Activated naive CD8-positive, alpha-beta T cell treated with anti-CD3 and anti-CD28 coated beads for 36 hours (primary cell): Measurements from ENCODE around the gene TRAF3IP3. TPM values are rescaled to one million over a fixed set of nuclear protein-coding genes. Genes with fewer than 3 reads are reported as not detected.

ENCODE experiments used
- DNase-seq: peaks from one replicate; pipeline ENCODE4 v3.0.0; 2021
- H3K27ac Mint-ChIP-seq: one replicate; pipeline ENCODE4 v1.8.0; 2022; ENCODE audit warnings: mild to moderate bottlenecking, moderate library complexity, mixed read lengths
- H3K27me3 Mint-ChIP-seq: one replicate; pipeline ENCODE4 v1.8.0; 2022; ENCODE audit warnings: mild to moderate bottlenecking, mixed read lengths
- H3K36me3 Mint-ChIP-seq: one replicate; pipeline ENCODE4 v1.8.0; 2021; ENCODE audit warnings: mild to moderate bottlenecking, mixed read lengths
- H3K4me1 Mint-ChIP-seq: one replicate; pipeline ENCODE4 v1.8.0; 2021; ENCODE audit warnings: mixed read lengths
- H3K4me3 Mint-ChIP-seq: one replicate; pipeline ENCODE4 v1.8.0; 2022; ENCODE audit warnings: mild to moderate bottlenecking, moderate library complexity, mixed read lengths
- H3K9me3 Mint-ChIP-seq: one replicate; pipeline ENCODE4 v1.8.0; 2022; ENCODE audit warnings: mixed read lengths
- total RNA-seq, 2 experiments: library from RNA; stranded (reverse); gene quantifications; one replicate each; pipeline ENCODE4 v1.2.3, GENCODE V29; 2021

Gene TRAF3IP3
- total RNA-seq, 2 experiments from 2014 or later, result 194 to 204 TPM

DNA sequence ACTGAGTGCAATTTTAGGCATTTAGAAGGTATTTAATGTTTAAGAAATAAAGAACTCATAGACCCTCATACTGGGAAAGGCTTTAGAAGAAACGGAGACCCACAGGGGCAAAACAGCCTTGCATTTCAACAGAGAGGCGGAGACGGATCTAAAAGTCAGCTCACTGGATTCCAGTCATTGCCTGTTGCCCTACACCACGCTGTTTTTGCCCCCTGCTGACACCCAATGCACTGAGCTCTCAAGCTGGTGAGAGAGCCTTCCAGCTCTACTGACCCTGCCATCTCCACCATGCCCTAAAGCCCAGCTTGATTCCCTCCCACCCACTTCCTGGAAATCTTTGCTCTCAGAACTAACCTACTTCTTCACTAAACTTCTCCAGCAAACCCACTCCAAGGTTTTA lies 7.2 kb upstream of the TRAF3IP3 start:
- peaks cover 4% of the 10 kb centered on the region for H3K36me3 Mint-ChIP-seq
- H3K4me1 Mint-ChIP-seq, result peaks cover 68% of the 10 kb centered on the region
- H3K9me3 Mint-ChIP-seq, result no peaks in the 10 kb centered on the region
- H3K4me3 Mint-ChIP-seq, result no peak overlapping the region
- H3K27ac Mint-ChIP-seq, result peak overlapping the region; percentile 90
- H3K27me3 Mint-ChIP-seq, result no peaks in the 10 kb centered on the region
- no peak for DNase-seq

DNA sequence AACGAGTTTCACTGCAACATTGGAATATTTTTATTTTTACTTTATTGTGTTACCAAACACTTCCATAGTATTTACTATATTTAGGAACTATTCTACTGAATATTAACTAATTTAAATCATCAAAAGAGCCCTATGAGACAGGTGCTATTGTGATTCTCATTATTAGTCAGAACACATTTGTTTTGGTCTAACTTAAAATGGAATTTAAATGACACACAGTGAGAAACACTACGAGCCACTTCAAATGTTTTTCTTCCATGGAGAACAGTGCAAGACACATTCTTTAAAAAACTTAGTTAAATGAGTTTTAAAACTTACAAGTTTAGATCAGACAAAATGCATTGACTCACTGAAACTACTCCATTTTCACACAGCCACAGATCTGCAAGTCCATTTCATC lies 6.6 kb upstream of the TRAF3IP3 start:
- Mint-ChIP-seq H3K27ac (peak overlapping the region; percentile 94), H3K27me3 (no peaks in the 10 kb centered on the region), H3K4me1 (peaks cover 70% of the 10 kb centered on the region), H3K4me3 (peak overlapping the region; percentile 48), H3K36me3 (peaks cover 4% of the 10 kb centered on the region), H3K9me3 (no peaks in the 10 kb centered on the region)
- DNase-seq, result no peak

DNA sequence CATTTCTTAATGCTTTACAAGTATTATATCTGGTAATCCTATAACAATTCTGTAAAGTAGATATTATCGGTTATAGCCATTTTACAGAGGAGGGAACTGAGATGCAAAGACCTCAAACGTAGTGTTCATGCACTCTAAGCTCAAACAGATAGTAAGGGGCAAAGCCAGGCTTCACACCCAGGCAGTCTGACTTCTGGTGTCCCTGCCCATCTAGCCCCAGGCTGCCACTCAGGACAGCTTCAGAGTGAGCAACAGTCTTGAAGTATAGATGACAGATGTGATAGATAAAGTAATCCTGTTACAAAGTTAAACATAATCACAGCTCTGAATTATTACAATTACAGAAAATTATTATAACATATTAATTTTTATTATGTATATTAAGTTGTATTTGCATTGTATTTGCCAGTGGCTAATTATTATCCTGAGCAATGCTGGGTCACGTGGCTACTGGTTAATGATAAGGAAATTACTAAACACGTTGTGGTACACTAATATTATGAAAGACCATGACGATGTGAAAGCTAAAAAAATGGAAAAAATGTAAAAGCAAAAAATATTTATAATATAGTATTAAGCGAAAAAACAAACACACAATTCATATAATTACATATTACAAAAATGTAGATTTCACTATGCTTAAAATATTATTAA lies 6.1 kb upstream of the TRAF3IP3 start:
- Mint-ChIP-seq H3K27ac (peak overlapping the region; percentile 94), H3K27me3 (no peaks in the 10 kb centered on the region), H3K9me3 (no peaks in the 10 kb centered on the region), H3K4me3 (peak overlapping the region; percentile 48), H3K4me1 (peaks cover 72% of the 10 kb centered on the region), H3K36me3 (peaks cover 4% of the 10 kb centered on the region)
- DNase-seq, result no peak

DNA sequence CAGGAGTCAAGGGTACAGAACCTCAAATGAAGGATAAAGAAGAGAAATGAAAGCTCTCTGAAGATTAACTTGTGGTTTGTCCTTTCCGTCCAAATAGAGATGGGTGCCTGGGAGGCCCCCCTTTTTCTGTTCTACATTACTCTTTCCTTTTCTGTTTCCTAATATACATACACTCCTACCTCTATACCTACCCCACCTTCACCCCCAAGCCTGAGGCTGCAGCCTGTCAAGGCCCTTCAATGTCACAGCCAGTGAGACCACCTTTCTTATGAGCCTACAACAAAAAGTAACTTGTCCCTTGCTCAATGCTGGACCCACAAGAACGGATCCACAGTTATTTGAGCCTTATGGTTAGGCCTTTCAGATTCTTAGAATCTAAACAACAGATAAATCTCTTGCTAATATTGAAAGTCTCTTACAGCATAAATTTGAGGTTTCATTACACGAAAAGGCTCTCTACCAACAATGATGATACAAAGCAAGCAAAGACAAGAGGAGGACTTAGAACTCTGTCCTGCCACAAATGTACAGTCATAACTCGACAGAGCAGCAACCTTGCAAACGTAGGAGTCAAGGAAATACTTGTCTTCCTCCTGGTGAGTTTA lies 4.1 kb upstream of the TRAF3IP3 start:
- H3K4me3 Mint-ChIP-seq, result peak overlapping the region; percentile 73
- peaks cover 15% of the 10 kb centered on the region for H3K36me3 Mint-ChIP-seq
- H3K4me1 Mint-ChIP-seq, result peaks cover 75% of the 10 kb centered on the region
- H3K27me3 Mint-ChIP-seq, result no peaks in the 10 kb centered on the region
- no peaks in the 10 kb centered on the region for H3K9me3 Mint-ChIP-seq
- peak; percentile 57 for DNase-seq
- H3K27ac Mint-ChIP-seq, result peak overlapping the region; percentile 99

DNA sequence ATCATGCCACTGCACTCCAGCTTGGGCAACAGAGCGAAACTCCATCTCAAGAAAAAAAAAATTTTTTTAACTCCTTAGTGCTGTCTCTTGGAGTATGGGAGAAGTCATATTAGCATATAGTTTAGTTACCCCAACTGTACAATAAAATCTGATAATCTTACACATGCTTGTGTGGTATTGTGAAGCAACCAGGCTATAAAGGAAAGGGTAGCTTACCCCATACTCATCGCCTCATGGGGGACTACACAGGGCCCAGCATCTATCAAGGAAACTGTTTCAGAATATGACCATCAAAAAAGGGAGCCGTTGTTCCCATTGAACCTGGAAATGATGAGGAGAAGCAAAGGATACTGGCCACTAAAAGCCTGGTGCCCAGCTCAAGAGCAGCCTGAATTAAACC lies 3.0 kb upstream of the TRAF3IP3 start:
- H3K4me3 Mint-ChIP-seq, result peak overlapping the region; percentile 73

DNA sequence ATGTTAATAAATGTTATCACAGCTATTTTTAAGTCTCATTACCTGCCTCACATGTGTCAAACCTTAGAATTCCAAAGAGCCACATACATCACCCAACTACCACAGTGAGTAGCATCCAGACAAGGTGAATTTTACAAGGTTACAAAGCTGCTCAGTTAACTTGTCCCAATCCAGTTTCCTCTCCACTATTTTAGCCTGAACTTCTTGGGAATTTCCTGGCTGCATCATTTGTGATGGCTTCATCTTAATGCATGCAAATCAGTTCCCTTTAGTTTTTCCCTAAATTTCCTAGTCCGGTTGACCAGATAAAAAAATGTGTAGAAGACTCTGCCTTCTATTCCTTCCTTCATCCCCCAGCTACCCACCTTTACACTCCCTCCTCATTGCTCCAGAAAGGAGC lies 597 bp upstream of the TRAF3IP3 start:
- no peak for DNase-seq
- Mint-ChIP-seq H3K27me3 (no peaks in the 10 kb centered on the region), H3K4me1 (peaks cover 67% of the 10 kb centered on the region), H3K36me3 (peaks cover 48% of the 10 kb centered on the region), H3K4me3 (peak overlapping the region; percentile 98), H3K27ac (peak overlapping the region; percentile 98), H3K9me3 (no peaks in the 10 kb centered on the region)

More for the DNA sequence above, 3.0 kb upstream of the TRAF3IP3 start:
- DNase-seq, result no peak
- Mint-ChIP-seq H3K27me3 (no peaks in the 10 kb centered on the region), H3K9me3 (no peaks in the 10 kb centered on the region), H3K27ac (peak overlapping the region; percentile 99), H3K36me3 (peaks cover 25% of the 10 kb centered on the region), H3K4me1 (peaks cover 63% of the 10 kb centered on the region)

DNA sequence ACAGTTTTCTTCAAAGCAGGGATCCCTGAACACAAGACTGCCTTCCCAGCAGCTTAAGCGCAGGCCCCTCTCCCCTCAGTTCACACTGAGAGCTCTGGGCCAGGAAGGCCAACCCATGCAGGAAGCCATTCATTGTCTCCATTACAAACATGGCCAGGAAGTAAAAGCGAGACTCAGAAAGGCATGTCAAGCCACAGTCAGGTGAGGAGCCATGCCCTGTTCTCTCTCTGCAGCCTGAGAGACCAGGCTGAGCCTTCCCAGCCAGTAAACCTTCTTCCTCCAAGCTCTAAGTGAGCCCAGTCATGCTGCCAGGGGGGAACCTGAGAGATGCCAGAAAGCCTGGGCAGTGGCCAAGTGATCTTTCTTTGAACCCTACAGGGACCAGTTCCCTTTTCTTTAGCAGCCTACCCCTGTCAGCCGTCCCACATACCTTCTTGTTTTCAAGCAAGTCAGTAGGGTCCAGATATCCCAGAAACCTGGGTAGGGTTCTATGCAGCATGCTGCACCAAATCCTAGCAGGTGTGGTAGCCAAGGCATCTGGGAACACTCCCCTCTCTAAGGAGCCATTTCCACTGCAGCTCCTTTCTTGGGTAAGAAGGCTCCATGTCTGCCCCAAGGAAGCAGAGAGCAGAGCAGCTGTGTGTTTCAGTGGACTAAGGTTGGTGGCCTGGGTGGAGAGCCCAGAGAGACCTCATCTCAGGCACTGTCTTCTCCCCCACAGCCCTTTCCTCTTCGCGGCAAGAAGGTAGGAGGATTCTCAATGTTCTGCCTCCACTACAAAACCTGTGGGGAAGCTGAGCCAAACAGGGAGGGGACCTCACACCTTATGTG lies 977 bp downstream of the TRAF3IP3 start:
- Mint-ChIP-seq H3K4me1 (peaks cover 67% of the 10 kb centered on the region), H3K27me3 (no peaks in the 10 kb centered on the region), H3K36me3 (peaks cover 62% of the 10 kb centered on the region), H3K9me3 (no peaks in the 10 kb centered on the region), H3K27ac (peak overlapping the region; percentile 98), H3K4me3 (peak overlapping the region; percentile 98)
- peak; percentile 41 for DNase-seq

DNA sequence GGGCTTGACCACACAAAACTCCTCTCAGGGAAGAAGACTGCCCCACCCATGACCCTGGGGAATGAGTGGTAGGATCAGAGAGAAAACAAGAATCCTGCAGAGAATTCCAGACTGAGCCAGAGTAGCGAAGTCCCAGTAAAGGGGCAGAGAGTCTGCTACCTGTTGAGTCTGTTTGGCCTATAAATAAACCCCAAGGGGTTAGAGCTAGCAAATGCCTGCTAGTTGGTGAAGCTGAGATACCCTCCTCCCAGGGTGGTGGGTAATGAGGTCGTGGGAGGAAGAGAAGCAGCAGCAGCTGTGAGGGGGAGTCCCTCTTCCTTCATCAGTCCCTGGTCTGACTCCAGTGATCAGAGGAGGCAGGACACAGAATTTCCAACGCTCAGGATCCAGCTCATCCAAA lies 2.5 kb downstream of the TRAF3IP3 start:
- no peak for DNase-seq
- no peaks in the 10 kb centered on the region for H3K27me3 Mint-ChIP-seq
- peaks cover 66% of the 10 kb centered on the region for H3K4me1 Mint-ChIP-seq
- peaks cover 74% of the 10 kb centered on the region for H3K36me3 Mint-ChIP-seq
- peak overlapping the region; percentile 98 for H3K27ac Mint-ChIP-seq
- no peaks in the 10 kb centered on the region for H3K9me3 Mint-ChIP-seq
- H3K4me3 Mint-ChIP-seq, result peak overlapping the region; percentile 98

DNA sequence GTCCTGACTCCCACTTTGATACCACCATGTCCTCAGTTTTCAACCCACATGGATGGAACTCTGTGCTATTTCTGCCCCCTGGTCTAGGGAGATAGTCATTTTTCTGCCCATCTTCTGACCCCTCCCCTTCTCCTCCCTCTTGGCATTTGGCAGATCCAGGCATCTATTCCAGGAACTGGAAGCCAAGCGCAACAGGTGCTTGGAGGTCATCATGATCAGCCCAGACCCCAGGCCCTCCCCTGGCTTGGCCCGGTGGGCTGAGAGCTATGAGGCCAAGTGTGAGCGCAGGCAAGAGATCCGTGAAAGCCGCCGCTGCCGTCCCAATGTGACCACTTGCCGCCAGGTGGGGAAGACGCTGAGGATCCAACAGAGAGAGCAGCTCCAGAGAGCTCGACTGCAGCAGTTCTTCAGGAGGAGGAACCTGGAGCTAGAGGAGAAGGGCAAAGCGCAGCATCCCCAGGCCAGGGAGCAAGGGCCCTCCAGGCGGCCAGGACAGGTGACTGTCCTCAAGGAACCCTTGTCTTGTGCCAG lies 4.0 kb downstream of the TRAF3IP3 start:
- no peaks in the 10 kb centered on the region for H3K27me3 Mint-ChIP-seq
- peaks cover 68% of the 10 kb centered on the region for H3K4me1 Mint-ChIP-seq
- H3K9me3 Mint-ChIP-seq, result peaks cover 2% of the 10 kb centered on the region
- H3K36me3 Mint-ChIP-seq, result peaks cover 88% of the 10 kb centered on the region
- H3K27ac Mint-ChIP-seq, result peak overlapping the region; percentile 72
- peak overlapping the region; percentile 50 for H3K4me3 Mint-ChIP-seq
- DNase-seq, result no peak

DNA sequence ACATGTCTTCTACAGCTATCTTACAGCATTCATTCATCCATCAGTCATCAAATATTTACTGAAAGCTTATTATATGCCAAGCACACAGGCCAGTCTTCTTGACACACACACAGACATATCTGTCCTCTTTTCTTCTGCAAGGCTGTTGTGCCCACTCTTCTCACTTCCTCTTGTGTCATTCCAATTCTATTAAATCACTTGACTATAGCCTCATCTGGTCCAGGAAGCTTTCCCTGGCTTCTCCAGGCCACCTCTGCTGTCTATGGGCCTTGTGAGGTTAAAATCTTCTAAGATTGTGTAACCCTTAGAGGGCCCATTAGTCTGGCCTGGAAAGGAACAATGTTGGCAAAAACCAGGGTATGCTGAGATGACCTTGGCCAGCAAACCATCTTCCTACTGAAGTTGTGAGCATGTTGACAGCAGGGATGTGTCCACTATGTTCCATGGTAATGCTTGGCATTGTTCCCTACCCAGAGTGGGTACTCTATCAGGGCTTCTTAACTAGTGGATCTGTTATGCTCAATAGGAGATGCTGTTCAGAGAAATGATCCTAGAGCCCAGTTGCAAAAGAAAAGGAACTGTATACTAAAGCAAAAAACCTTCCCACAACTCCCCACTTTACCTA lies 5.3 kb downstream of the TRAF3IP3 start:
- Mint-ChIP-seq H3K4me3 (no peak overlapping the region), H3K27me3 (no peaks in the 10 kb centered on the region), H3K9me3 (peaks cover 2% of the 10 kb centered on the region), H3K4me1 (peaks cover 68% of the 10 kb centered on the region), H3K36me3 (peaks cover 94% of the 10 kb centered on the region), H3K27ac (peak overlapping the region; percentile 76)
- DNase-seq, result no peak

DNA sequence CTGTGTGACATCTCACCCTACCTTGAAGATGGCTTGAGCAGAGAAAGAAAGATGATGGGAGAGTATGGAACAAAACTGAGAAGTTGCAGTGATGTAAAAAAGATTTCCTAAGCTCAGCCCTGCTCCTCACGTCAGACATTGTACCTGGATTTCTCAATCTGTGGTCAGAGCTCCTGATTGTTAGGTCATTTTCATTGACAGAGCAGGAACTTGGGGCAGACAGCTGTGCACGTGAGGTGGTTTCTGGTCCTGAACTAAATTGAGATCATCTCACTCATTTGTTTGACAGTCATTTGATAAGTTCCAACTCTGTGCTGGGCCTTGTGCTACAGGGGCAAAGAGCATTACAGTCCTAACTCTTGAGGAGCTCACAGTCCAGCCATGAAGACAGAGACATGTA lies 10.2 kb downstream of the TRAF3IP3 start:
- Mint-ChIP-seq H3K27ac (peak overlapping the region; percentile 85), H3K36me3 (peaks cover 72% of the 10 kb centered on the region), H3K4me1 (peaks cover 63% of the 10 kb centered on the region), H3K27me3 (no peaks in the 10 kb centered on the region), H3K9me3 (peaks cover 2% of the 10 kb centered on the region), H3K4me3 (peak overlapping the region; percentile 62)
- no peak for DNase-seq

DNA sequence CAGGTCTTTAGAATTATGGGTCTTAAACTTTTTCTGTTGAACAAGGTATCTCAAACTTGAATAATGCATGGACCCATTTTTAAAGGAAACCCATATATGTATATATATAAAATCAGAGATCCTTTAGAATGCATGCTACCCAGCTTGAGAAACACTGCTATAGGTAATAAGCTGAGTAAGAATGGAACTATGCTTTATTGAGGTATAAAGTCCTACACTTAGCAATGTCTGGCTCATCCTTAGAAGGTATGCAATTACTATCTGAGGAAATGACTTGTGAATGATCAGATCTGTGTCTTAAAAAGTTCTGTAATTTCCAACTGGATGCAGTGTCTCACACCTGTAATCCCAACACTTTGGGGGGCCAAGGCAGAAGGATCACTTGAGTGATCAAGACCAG lies 11.2 kb downstream of the TRAF3IP3 start:
- Mint-ChIP-seq H3K36me3 (peaks cover 62% of the 10 kb centered on the region), H3K27ac (peak overlapping the region; percentile 85), H3K27me3 (no peaks in the 10 kb centered on the region), H3K9me3 (peaks cover 2% of the 10 kb centered on the region), H3K4me1 (peaks cover 54% of the 10 kb centered on the region), H3K4me3 (peak overlapping the region; percentile 29)
- DNase-seq, result no peak

DNA sequence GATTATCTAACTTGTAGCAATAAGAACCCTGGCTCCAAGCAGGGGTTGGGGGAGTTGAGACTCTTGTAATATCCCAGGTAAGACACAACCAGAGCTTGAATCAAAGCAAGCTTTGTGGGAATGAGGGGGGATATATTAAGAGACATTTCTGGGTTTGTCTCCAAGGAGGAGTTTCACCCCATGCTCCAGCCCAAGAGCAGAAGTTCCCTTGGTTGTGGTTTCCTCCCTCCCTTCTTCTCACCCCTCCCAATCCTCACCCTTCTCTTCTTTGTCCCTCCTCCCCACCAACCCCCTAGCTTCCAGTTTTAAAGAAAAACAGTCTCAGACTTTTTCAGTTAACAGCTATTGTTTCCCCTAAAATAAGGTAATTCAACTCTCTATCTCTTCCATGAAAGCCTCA lies 11.9 kb downstream of the TRAF3IP3 start:
- peaks cover 56% of the 10 kb centered on the region for H3K36me3 Mint-ChIP-seq
- H3K9me3 Mint-ChIP-seq, result peaks cover 2% of the 10 kb centered on the region
- peaks cover 47% of the 10 kb centered on the region for H3K4me1 Mint-ChIP-seq
- no peak overlapping the region for H3K27ac Mint-ChIP-seq
- DNase-seq, result no peak
- no peak overlapping the region for H3K4me3 Mint-ChIP-seq
- H3K27me3 Mint-ChIP-seq, result no peaks in the 10 kb centered on the region

DNA sequence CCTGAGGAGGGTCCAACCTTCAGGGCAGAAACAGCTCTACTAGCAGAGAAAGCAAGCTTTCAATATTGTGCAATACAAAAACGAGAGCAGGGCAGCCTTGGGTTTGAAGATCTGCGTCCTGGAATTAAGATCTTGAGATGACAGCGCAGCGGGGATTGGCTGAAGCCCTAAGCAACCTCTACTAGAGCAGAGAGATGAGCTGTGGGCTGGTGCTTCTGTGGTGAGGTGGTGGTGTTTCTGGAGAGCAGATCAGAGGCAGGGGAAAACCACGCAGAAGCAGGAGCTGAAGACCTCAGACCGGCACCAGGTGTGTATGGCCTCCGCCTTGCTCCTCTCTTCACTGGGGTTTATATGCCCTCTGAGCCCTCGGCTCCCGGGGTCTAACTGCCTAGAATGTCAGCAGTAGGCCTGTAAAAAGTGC lies 12.5 kb downstream of the TRAF3IP3 start:
- no peak overlapping the region for H3K27ac Mint-ChIP-seq
- H3K9me3 Mint-ChIP-seq, result peaks cover 2% of the 10 kb centered on the region
- peak; percentile 87 for DNase-seq
- peaks cover 55% of the 10 kb centered on the region for H3K36me3 Mint-ChIP-seq
- H3K4me1 Mint-ChIP-seq, result peaks cover 41% of the 10 kb centered on the region
- H3K4me3 Mint-ChIP-seq, result no peak overlapping the region
- no peaks in the 10 kb centered on the region for H3K27me3 Mint-ChIP-seq
